PC-3 (cell line): ENCODE measurements around the gene AUTS2. TPM values are rescaled to one million over a fixed set of nuclear protein-coding genes. Genes with fewer than 3 reads are reported as not detected.

Source experiments
- ATAC-seq: fragments of 200-7000 bp; cut with Tn5 transposase; 2 replicates; pipeline ENCODE4 v1.9.1; 2020; ENCODE audit warnings: mild to moderate bottlenecking, moderate library complexity
- BruUV-seq: library from RNA; stranded (reverse); fragments of 400-500 nt; replicated peaks from 2 replicates; lab custom pipeline; 2021; lab: Mats Ljungman, UMichigan
- CTCF ChIA-PET: fragments of 300-600 bp; sonication (Branson Sonifier 250); formaldehyde crosslinking; loops from one replicate; lab custom pipeline; 2022; ENCODE audit warnings: antibody characterized with exemption; lab: Charles Lee
- POLR2A ChIA-PET: fragments of 300-600 bp; sonication (Branson Sonifier 250); formaldehyde crosslinking; loops from one replicate; lab custom pipeline; 2022; ENCODE audit warnings: antibody characterized with exemption; ENCODE audit not compliant: unreplicated experiment; lab: Charles Lee
- DNase-seq: peaks from one replicate; pipeline ENCODE4 v3.0.0-alpha.2; 2015
- H2AFZ ChIP-seq: fragments of 300-600 bp; sonication (generic); 2 replicates; pipeline ENCODE4 v1.6.0; 2016; ENCODE audit warnings: antibody characterized with exemption, low read length
- H3F3A ChIP-seq: fragments of 300-600 bp; sonication (generic); one replicate; pipeline ENCODE4 v1.6.0; 2017; ENCODE audit warnings: antibody characterized with exemption, low read length, control low read depth, mild to moderate bottlenecking; ENCODE audit not compliant: unreplicated experiment
- H3K27ac ChIP-seq: fragments of 300-600 bp; sonication (generic); 2 replicates; pipeline ENCODE4 v1.5.1; 2016; ENCODE audit warnings: mild to moderate bottlenecking, low read length
- H3K27me3 ChIP-seq: fragments of 300-600 bp; sonication (generic); 2 replicates; pipeline ENCODE4 v1.6.1; 2016; ENCODE audit warnings: low read length, mixed read lengths
- H3K36me3 ChIP-seq: fragments of 300-600 bp; sonication (generic); 2 replicates; pipeline ENCODE4 v1.6.1; 2016; ENCODE audit warnings: low read depth, mixed run types, low read length, mixed read lengths
- H3K4me1 ChIP-seq: fragments of 300-600 bp; sonication (generic); 2 replicates; pipeline ENCODE4 v1.5.1; 2016; ENCODE audit warnings: low read length; ENCODE audit not compliant: insufficient read depth
- H3K4me2 ChIP-seq: fragments of 300-600 bp; sonication (generic); 2 replicates; pipeline ENCODE4 v1.6.0; 2016; ENCODE audit warnings: low read length
- H3K4me3 ChIP-seq: fragments of 300-600 bp; sonication (generic); 2 replicates; pipeline ENCODE4 v1.5.1; 2016; ENCODE audit warnings: mild to moderate bottlenecking, low read length, mixed read lengths
- H3K79me2 ChIP-seq: fragments of 300-600 bp; sonication (generic); 2 replicates; pipeline ENCODE4 v1.6.1; 2017; ENCODE audit warnings: low read length, mixed read lengths
- H3K9ac ChIP-seq: fragments of 300-600 bp; sonication (generic); 2 replicates; pipeline ENCODE4 v1.6.0; 2016; ENCODE audit warnings: mild to moderate bottlenecking, low read length
- H3K9me2 ChIP-seq: fragments of 300-600 bp; sonication (generic); replicated peaks from 2 replicates; pipeline ENCODE4 v1.6.1; 2016; ENCODE audit warnings: mixed run types, low read length, mixed read lengths
- H3K9me3 ChIP-seq: fragments of 300-600 bp; sonication (generic); 2 replicates; pipeline ENCODE4 v1.6.1; 2016; ENCODE audit warnings: low read length, mixed read lengths
- H4K20me1 ChIP-seq: fragments of 300-600 bp; sonication (generic); 2 replicates; pipeline ENCODE4 v1.6.1; 2016; ENCODE audit warnings: low read length, mixed read lengths
- EZH2 ChIP-seq: fragments of 300-600 bp; sonication (generic); IDR thresholded peaks from one replicate; pipeline ENCODE4 v1.6.1; 2017; ENCODE audit warnings: antibody characterized with exemption, mild to moderate bottlenecking, low read length; ENCODE audit not compliant: unreplicated experiment
- EZH2phosphoT487 ChIP-seq: fragments of 300-600 bp; sonication (generic); IDR thresholded peaks from 2 replicates; pipeline ENCODE4 v1.6.1; 2018; ENCODE audit warnings: mild to moderate bottlenecking, antibody characterized with exemption, low read length, borderline replicate concordance
- intact Hi-C: fragments of 100-400 bp; cut with micrococcal nuclease; formaldehyde crosslinking; loops from 2 replicates; pipeline ENCODE4 v1.9.0; 2023
- total RNA-seq: library from RNA; depleted of rRNA; stranded (reverse); fragments of >200 nt; gene quantifications from 2 replicates; pipeline ENCODE4 v1.2.3, GENCODE V29; 2014
- TF ChIP-seq, protein P1 (sequence below): fragments of 300-600 bp; sonication (generic); conservative IDR thresholded peaks from 2 replicates; pipeline ENCODE4 v1.5.1; 2017; ENCODE audit warnings: antibody characterized with exemption, low read depth, mild to moderate bottlenecking, low read length

Gene AUTS2
- total RNA-seq, 1 experiment from 2014 or later: not detected

- no peaks in the 10 kb centered on the region for H3K36me3 ChIP-seq
- H3K9me2 ChIP-seq: no peaks in the 10 kb centered on the region
- intact Hi-C loops: no loop called here
- ChIA-PET POLR2A (no interaction called here), CTCF (no interaction called here)
- H3K4me2 ChIP-seq: no peak overlapping the region
- H3K79me2 ChIP-seq: no peaks in the 10 kb centered on the region
- no peak overlapping the region for H3K9ac ChIP-seq
- BruUV-seq: no TSS peak
- no peak overlapping the region for H2AFZ ChIP-seq
- peaks cover 16% of the 10 kb centered on the region for H3K9me3 ChIP-seq
- H3K4me3 ChIP-seq: no peak overlapping the region
- H3K4me1 ChIP-seq: no peaks in the 10 kb centered on the region
- TF ChIP-seq EZH2phosphoT487 (no peak), EZH2 (no peak)
- TF ChIP-seq, protein P1, sequence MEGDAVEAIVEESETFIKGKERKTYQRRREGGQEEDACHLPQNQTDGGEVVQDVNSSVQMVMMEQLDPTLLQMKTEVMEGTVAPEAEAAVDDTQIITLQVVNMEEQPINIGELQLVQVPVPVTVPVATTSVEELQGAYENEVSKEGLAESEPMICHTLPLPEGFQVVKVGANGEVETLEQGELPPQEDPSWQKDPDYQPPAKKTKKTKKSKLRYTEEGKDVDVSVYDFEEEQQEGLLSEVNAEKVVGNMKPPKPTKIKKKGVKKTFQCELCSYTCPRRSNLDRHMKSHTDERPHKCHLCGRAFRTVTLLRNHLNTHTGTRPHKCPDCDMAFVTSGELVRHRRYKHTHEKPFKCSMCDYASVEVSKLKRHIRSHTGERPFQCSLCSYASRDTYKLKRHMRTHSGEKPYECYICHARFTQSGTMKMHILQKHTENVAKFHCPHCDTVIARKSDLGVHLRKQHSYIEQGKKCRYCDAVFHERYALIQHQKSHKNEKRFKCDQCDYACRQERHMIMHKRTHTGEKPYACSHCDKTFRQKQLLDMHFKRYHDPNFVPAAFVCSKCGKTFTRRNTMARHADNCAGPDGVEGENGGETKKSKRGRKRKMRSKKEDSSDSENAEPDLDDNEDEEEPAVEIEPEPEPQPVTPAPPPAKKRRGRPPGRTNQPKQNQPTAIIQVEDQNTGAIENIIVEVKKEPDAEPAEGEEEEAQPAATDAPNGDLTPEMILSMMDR: no peak
- H3K27me3 ChIP-seq: no peaks in the 10 kb centered on the region
- ATAC-seq: no peak
- no peak overlapping the region for H3K27ac ChIP-seq
- DNase-seq: no peak
- no peaks in the 10 kb centered on the region for H3F3A ChIP-seq
- H4K20me1 ChIP-seq: no peaks in the 10 kb centered on the region
Measured at GRCh38 chr7:70152313-70152712, 554.0 kb downstream of the AUTS2 start.

DNA sequence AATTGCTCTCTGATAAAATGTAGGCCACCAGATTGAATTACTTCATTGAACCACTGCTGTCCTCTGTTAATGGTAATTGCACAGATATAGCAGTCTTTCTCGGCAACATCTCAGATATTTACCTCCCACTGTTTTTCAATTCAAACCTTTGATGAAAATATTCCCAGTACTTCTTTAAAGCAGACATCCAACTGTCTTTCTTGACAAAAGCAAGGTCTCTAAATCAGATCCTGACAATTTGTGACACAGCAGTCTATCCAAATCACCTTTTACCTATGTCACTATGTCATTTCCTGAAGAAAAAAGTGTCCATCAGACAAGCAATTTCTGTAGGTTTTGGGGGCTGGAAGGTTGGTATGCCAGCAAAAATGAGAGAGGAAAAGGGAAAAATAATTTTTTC is 555.7 kb downstream of the AUTS2 start:
- Histone ChIP-seq H3K4me3 (no peak overlapping the region), H3K9me2 (no peaks in the 10 kb centered on the region), H3K79me2 (no peaks in the 10 kb centered on the region), H3K36me3 (no peaks in the 10 kb centered on the region), H3K4me1 (no peaks in the 10 kb centered on the region), H3F3A (no peaks in the 10 kb centered on the region), H3K9me3 (peaks cover 4% of the 10 kb centered on the region), H2AFZ (no peak overlapping the region), H3K27me3 (no peaks in the 10 kb centered on the region), H3K27ac (no peak overlapping the region), H3K9ac (no peak overlapping the region), H3K4me2 (no peak overlapping the region), H4K20me1 (no peaks in the 10 kb centered on the region)
- ATAC-seq: no peak
- POLR2A ChIA-PET: no interaction called here
- CTCF ChIA-PET: no interaction called here
- TF ChIP-seq EZH2: no peak
- no peak for TF ChIP-seq EZH2phosphoT487
- TF ChIP-seq, protein P1: no peak
- BruUV-seq: no TSS peak
- intact Hi-C loops: no loop called here
- DNase-seq: no peak

GRCh38 chr7:70154521-70155180 is 556.4 kb downstream of the AUTS2 start:
- POLR2A ChIA-PET: no interaction called here

More at GRCh38 chr7:70154521-70155180, 556.4 kb downstream of the AUTS2 start:
- Histone ChIP-seq H3K4me1 (no peaks in the 10 kb centered on the region), H3K4me3 (no peak overlapping the region), H4K20me1 (no peaks in the 10 kb centered on the region), H3K4me2 (no peak overlapping the region), H3K9ac (no peak overlapping the region), H3K27me3 (no peaks in the 10 kb centered on the region), H3F3A (no peaks in the 10 kb centered on the region), H3K9me3 (no peaks in the 10 kb centered on the region; the same call in none of the 2 replicates), H2AFZ (no peak overlapping the region), H3K27ac (no peak overlapping the region), H3K36me3 (no peaks in the 10 kb centered on the region), H3K9me2 (no peaks in the 10 kb centered on the region), H3K79me2 (no peaks in the 10 kb centered on the region)
- CTCF ChIA-PET: no interaction called here
- intact Hi-C loops: no loop called here
- BruUV-seq: no TSS peak
- ATAC-seq: no peak
- TF ChIP-seq EZH2phosphoT487 (no peak), EZH2 (no peak)
- TF ChIP-seq, protein P1: no peak
- DNase-seq: no peak
